Nephron progenitor cell (in vitro differentiated cells): ENCODE data around the gene TRPV6.

Source experiments
- DNase-seq: peaks from one replicate; pipeline ENCODE4 v3.0.0; 2021
- H3K27ac Mint-ChIP-seq: 2 replicates; pipeline ENCODE4 v1.8.0; 2021; ENCODE audit warnings: mild to moderate bottlenecking, moderate library complexity, mixed read lengths
- H3K27me3 Mint-ChIP-seq: 2 replicates; pipeline ENCODE4 v1.8.0; 2021; ENCODE audit warnings: mild to moderate bottlenecking, low read depth, mixed read lengths; ENCODE audit not compliant: poor library complexity
- H3K36me3 Mint-ChIP-seq: 2 replicates; pipeline ENCODE4 v1.8.0; 2021; ENCODE audit warnings: low read depth, mixed read lengths
- H3K4me1 Mint-ChIP-seq: 2 replicates; pipeline ENCODE4 v1.8.0; 2021; ENCODE audit warnings: mixed read lengths
- H3K4me3 Mint-ChIP-seq: 2 replicates; pipeline ENCODE4 v1.8.0; 2021; ENCODE audit warnings: mild to moderate bottlenecking, moderate library complexity, mixed read lengths
- H3K9me3 Mint-ChIP-seq: 2 replicates; pipeline ENCODE4 v1.8.0; 2021; ENCODE audit warnings: mild to moderate bottlenecking, moderate library complexity, mixed read lengths
- TF ChIP-seq, protein P1 (sequence below): fragments of 200-600 bp; sonication (generic); IDR thresholded peaks from 2 replicates; pipeline ENCODE4 v1.5.0; 2021; ENCODE audit warnings: antibody characterized with exemption

The TRPV6 gene

DNA sequence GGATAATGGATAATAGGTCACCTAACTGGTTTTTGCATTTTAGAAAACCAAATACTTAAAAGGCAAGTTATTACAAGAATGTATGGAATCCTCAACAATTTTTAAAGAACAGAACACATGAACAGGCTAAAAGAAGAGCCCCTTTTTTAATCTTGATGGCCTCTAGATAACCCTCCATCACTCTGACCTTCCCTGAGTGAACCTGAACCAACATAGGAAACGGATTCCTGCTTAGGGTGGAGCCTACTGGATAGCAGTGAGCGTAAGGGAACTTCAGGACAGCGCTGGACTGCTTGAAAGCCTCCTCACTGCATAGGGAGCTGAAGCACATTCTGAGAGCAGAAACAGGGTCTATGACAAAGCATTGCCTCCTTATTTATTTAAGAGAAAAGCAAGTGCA lies 27.5 kb upstream of the TRPV6 start:
- Mint-ChIP-seq H3K9me3 (no peaks in the 10 kb centered on the region), H3K4me3 (no peak overlapping the region), H3K4me1 (peaks cover 10% of the 10 kb centered on the region), H3K27me3 (peaks cover 14% of the 10 kb centered on the region), H3K36me3 (no peaks in the 10 kb centered on the region), H3K27ac (no peak overlapping the region)
- DNase-seq, result no peak
- TF ChIP-seq, protein P1, sequence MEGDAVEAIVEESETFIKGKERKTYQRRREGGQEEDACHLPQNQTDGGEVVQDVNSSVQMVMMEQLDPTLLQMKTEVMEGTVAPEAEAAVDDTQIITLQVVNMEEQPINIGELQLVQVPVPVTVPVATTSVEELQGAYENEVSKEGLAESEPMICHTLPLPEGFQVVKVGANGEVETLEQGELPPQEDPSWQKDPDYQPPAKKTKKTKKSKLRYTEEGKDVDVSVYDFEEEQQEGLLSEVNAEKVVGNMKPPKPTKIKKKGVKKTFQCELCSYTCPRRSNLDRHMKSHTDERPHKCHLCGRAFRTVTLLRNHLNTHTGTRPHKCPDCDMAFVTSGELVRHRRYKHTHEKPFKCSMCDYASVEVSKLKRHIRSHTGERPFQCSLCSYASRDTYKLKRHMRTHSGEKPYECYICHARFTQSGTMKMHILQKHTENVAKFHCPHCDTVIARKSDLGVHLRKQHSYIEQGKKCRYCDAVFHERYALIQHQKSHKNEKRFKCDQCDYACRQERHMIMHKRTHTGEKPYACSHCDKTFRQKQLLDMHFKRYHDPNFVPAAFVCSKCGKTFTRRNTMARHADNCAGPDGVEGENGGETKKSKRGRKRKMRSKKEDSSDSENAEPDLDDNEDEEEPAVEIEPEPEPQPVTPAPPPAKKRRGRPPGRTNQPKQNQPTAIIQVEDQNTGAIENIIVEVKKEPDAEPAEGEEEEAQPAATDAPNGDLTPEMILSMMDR, result no peak

DNA sequence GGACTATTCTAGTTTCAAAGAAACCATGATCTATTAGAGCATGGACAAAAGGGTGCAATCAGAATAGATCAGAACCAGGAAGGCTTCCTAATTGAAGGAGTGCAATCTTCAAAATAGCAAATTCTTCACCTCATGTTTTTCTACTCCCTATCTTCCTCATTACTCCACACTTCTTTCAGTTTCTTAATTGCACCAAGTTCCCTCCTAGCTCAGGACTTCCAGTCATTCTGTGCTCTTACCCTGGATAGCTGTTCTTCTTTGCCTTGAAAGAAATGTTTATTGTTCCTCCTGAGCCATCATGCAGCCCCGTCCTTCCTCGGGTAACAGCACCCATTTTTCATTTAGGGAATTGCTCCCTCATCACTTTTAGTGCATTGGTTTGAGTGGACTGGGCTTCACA lies 24.9 kb upstream of the TRPV6 start:
- Mint-ChIP-seq H3K27ac (no peak overlapping the region), H3K27me3 (peaks cover 15% of the 10 kb centered on the region), H3K36me3 (peaks cover 5% of the 10 kb centered on the region), H3K9me3 (peaks cover 6% of the 10 kb centered on the region), H3K4me1 (peaks cover 10% of the 10 kb centered on the region), H3K4me3 (no peak overlapping the region)
- DNase-seq, result no peak
- TF ChIP-seq, protein P1, result no peak

DNA sequence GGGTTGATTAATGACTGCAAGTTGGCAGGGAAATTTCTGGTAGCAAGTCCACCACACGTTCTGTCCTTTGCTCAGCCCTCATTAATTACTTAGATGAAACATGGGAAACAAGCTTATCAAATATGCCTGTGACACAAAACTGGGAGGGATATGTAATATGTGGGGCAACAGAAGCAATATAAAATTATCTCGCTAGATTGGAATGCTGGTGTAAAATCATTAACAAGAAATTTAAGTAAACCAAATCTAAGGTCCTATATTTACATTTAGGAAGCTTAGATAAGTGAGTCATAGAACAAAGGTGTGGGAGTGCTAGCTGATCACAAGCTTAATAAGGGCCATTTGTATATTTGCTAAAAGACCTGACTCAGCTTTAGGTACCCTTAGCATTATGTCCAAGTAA lies 24.5 kb upstream of the TRPV6 start:
- TF ChIP-seq, protein P1, result no peak
- no peak for DNase-seq
- Mint-ChIP-seq H3K4me3 (no peak overlapping the region), H3K27me3 (peaks cover 15% of the 10 kb centered on the region), H3K36me3 (peaks cover 5% of the 10 kb centered on the region), H3K4me1 (peaks cover 10% of the 10 kb centered on the region), H3K9me3 (peaks cover 6% of the 10 kb centered on the region), H3K27ac (no peak overlapping the region)

DNA sequence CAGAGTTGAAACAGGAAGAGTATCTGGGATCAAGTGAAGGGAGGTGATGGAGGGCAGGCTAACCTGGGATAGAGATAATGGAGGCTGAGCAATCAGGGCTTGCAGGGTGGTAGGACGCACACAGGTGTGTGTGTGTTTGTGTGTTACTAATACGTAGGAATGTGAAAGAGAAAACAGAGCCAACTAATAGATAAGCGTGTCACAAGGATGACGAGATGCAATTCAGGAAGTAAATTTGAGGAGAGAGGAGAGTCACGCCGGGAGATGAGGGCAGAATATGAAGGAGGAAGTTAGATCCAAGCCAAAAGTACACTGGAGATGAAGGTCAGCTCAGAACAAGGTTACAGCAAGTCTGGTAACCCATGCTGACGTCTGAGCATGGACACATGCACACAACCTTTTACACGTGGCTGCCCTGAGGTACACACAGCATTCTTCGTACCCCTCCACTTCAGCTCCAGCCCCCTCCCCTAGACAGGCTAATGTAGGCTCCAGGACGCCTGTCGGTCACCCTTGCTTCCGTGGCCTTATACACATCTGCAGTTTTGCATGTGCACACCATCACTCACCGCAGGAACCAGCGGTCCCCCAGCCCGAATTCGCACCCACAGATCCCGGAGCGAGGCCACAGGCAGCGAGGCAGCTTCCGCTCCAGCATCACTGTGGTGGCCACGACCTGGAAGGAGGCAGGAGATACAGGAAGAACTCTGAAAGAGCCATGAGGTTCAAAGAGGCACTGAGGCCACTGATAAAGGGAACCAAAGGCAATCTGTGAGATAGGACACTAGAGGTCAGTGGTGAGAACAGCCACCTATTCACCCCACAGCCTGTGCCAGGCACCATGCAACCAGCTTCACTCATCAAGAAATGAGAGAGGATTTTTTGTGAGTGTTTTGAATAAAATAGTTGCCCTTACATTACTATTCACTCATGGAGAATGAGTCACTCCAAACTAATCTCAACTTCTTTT lies 23.7 kb upstream of the TRPV6 start:
- H3K27ac Mint-ChIP-seq, result no peak overlapping the region
- peaks cover 5% of the 10 kb centered on the region for H3K36me3 Mint-ChIP-seq
- H3K27me3 Mint-ChIP-seq, result peaks cover 15% of the 10 kb centered on the region
- H3K9me3 Mint-ChIP-seq, result peaks cover 11% of the 10 kb centered on the region
- TF ChIP-seq, protein P1, result peak; percentile 16
- peaks cover 6% of the 10 kb centered on the region for H3K4me1 Mint-ChIP-seq
- H3K4me3 Mint-ChIP-seq, result no peak overlapping the region
- no peak for DNase-seq

DNA sequence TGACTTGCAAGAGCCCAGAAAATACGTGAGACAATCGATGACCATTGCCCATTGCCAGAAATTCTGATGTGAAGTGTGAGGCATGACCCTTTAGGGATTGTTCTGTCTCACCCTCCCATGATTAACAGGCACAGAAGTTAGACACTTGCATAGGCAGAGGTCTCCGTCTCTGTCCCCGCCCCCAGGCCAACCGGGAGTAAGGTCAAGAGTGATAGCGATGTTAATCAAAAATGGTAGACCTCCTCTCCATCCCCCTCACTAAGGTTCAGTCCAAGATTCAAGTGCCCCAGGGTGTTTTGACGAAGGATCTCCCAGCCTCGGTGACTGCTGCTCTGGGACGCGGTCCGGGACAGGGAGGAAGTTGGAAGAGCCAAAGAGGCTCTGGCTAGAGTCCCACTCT lies 22.7 kb upstream of the TRPV6 start:
- H3K27ac Mint-ChIP-seq, result no peak overlapping the region
- no peak overlapping the region for H3K4me3 Mint-ChIP-seq
- TF ChIP-seq, protein P1, result no peak
- no peak for DNase-seq
- H3K9me3 Mint-ChIP-seq, result peaks cover 17% of the 10 kb centered on the region
- H3K4me1 Mint-ChIP-seq, result no peaks in the 10 kb centered on the region
- peaks cover 5% of the 10 kb centered on the region for H3K36me3 Mint-ChIP-seq
- H3K27me3 Mint-ChIP-seq, result peaks cover 11% of the 10 kb centered on the region

DNA sequence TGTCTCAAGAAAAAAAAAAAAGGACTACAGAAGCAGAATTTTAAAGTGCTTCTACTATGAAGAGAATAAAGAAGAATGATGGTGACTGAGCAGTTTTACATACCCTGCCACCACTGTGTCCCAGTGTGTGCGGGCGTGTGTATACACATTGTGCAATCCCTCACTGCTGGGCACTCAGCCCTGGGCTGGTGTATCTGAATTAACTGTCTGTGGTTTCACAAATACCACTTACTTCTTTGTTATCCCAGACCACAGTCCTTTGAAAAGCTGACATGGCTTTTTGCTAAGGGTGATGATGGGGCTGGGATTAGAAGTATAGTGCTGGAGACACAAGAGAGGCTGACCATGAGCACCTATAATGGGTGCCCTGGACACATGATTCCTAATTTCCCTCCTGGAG lies 21.1 kb upstream of the TRPV6 start:
- peaks cover 19% of the 10 kb centered on the region for H3K27me3 Mint-ChIP-seq
- H3K4me1 Mint-ChIP-seq, result no peaks in the 10 kb centered on the region
- no peak for DNase-seq
- H3K4me3 Mint-ChIP-seq, result no peak overlapping the region
- TF ChIP-seq, protein P1, result no peak
- H3K36me3 Mint-ChIP-seq, result peaks cover 9% of the 10 kb centered on the region
- H3K27ac Mint-ChIP-seq, result no peak overlapping the region
- H3K9me3 Mint-ChIP-seq, result peaks cover 28% of the 10 kb centered on the region
